Glomerular visceral epithelial cell (primary cell): ENCODE data around the gene COQ3.

ENCODE experiments used
- DNase-seq: peaks from one replicate; pipeline ENCODE4 v3.0.0-alpha.2; 2016; ENCODE audit errors: extremely low spot score

COQ3 gene

GRCh38 chr6:99333068-99333467 is 60.9 kb downstream of the COQ3 start:
- DNase-seq, result no peak

DNA sequence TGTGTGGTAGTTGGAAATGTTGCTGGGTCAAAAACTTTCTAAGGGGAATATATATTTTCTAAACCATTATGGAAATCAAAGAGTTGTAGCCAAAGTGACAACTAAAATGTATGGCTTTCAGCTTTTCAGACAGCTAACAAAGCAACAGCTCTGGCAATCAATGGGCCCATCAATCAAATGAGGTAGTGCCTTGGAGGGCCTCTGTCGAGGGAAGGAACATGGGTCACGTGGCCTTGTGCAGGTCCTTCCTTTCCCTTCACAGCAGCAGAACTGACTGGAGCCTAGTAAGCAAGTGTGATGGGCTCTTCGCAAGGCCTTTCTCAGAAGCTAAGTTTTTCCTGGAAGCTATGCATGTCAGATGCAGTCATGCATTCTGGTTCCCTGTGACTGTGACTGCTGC is 62.5 kb downstream of the COQ3 start:
- no peak for DNase-seq

- peak; percentile 69 for DNase-seq
These were observed 63.8 kb downstream of the COQ3 start for GRCh38 chr6:99330159-99330558.

DNA sequence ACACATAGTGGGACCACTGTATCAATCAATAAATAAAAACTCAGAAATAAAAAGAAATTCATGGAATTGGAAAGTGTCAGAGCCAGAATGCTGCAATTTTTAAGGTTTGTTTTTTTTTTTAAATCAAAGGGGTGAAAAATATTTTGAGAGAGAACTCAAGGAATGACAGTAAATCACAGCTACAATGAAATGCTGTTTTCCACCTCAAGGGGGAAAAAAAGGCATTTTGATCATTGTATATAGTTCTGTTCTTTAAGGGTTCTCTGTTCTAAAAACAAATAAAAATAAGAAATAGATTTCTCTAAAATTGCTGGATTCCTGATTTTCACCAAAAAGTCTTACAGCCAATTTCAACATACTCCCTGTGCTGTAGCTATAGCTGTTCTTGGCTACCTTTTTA is 69.0 kb downstream of the COQ3 start:
- DNase-seq, result no peak
